ENCODE measurements around the gene RHOF.

RHOF gene

DNA sequence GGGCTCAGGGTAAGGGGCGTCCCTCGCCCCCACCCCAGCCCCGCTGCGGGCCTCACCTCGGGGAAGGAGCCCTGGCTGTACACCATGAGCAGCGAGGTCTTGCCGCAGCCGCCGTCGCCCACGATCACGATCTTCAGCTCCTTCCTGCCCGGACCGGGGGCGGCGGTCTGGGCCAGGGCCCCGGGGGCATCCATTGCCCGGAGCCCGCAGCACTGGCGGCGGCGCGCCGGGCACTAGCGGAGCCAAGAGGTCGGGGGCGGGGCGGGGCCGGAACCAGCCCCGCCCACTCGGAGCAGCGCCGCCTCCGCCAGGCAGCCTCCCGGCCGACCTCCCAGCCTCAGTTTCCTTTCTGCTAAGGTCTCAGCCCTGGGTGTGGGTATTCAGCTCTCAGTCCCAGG, at the start of gene RHOF:
TSS of gene RHOF (minus strand) at position 249 of the 398 bp plus-strand sequence. CDS start at position 194, 55 bp downstream.
- TF ChIP-seq SNAI2 (CRISPR knock-in tag; IDR thresholded peaks at IDR 0.05) (no peak), ZC3H10 (CRISPR knock-in tag; IDR thresholded peaks at IDR 0.05) (no peak), TOX (CRISPR knock-in tag; IDR thresholded peaks at IDR 0.05; ENCODE audit: borderline replicate concordance) (no peak), PATZ1 (CRISPR knock-in tag; IDR thresholded peaks at IDR 0.05; ENCODE audit: borderline replicate concordance) (no peak), TCF4 (CRISPR knock-in tag; IDR thresholded peaks at IDR 0.05; ENCODE audit: borderline replicate concordance) (no peak), GLIS3 (CRISPR knock-in tag; IDR thresholded peaks at IDR 0.05) (no peak), ZFP30 (CRISPR knock-in tag; IDR thresholded peaks at IDR 0.05) (no peak), CREB5 (CRISPR knock-in tag; IDR thresholded peaks at IDR 0.05; ENCODE audit: low read depth) (no peak), PPARA (CRISPR knock-in tag; IDR thresholded peaks at IDR 0.05; ENCODE audit: borderline replicate concordance) (no peak), BACH2 (CRISPR knock-in tag; IDR thresholded peaks at IDR 0.05; ENCODE audit: borderline replicate concordance) (no peak), OSR1 (CRISPR knock-in tag; IDR thresholded peaks at IDR 0.05) (no peak), CSRNP3 (CRISPR knock-in tag; IDR thresholded peaks at IDR 0.05) (no peak), ZNF70 (CRISPR knock-in tag; IDR thresholded peaks at IDR 0.05) (no peak), ESRRG (CRISPR knock-in tag; IDR thresholded peaks at IDR 0.05) (no peak), ZNF565 (CRISPR knock-in tag; conservative IDR thresholded peaks at IDR 0.05; ENCODE audit: low read depth) (no peak), ZNF8 (CRISPR knock-in tag; IDR thresholded peaks at IDR 0.05) (no peak)
- TF ChIP-seq, protein P1, sequence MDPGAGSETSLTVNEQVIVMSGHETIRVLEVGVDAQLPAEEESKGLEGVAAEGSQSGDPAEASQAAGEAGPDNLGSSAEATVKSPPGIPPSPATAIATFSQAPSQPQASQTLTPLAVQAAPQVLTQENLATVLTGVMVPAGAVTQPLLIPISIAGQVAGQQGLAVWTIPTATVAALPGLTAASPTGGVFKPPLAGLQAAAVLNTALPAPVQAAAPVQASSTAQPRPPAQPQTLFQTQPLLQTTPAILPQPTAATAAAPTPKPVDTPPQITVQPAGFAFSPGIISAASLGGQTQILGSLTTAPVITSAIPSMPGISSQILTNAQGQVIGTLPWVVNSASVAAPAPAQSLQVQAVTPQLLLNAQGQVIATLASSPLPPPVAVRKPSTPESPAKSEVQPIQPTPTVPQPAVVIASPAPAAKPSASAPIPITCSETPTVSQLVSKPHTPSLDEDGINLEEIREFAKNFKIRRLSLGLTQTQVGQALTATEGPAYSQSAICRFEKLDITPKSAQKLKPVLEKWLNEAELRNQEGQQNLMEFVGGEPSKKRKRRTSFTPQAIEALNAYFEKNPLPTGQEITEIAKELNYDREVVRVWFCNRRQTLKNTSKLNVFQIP (CRISPR knock-in tag; IDR thresholded peaks at IDR 0.05; ENCODE audit: borderline replicate concordance, low read depth) = no peak
- TF ChIP-seq, protein P2, sequence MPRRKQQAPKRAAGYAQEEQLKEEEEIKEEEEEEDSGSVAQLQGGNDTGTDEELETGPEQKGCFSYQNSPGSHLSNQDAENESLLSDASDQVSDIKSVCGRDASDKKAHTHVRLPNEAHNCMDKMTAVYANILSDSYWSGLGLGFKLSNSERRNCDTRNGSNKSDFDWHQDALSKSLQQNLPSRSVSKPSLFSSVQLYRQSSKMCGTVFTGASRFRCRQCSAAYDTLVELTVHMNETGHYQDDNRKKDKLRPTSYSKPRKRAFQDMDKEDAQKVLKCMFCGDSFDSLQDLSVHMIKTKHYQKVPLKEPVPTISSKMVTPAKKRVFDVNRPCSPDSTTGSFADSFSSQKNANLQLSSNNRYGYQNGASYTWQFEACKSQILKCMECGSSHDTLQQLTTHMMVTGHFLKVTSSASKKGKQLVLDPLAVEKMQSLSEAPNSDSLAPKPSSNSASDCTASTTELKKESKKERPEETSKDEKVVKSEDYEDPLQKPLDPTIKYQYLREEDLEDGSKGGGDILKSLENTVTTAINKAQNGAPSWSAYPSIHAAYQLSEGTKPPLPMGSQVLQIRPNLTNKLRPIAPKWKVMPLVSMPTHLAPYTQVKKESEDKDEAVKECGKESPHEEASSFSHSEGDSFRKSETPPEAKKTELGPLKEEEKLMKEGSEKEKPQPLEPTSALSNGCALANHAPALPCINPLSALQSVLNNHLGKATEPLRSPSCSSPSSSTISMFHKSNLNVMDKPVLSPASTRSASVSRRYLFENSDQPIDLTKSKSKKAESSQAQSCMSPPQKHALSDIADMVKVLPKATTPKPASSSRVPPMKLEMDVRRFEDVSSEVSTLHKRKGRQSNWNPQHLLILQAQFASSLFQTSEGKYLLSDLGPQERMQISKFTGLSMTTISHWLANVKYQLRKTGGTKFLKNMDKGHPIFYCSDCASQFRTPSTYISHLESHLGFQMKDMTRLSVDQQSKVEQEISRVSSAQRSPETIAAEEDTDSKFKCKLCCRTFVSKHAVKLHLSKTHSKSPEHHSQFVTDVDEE (CRISPR knock-in tag; IDR thresholded peaks at IDR 0.05) = no peak
- peak; percentile 3 for ATAC-seq

- ATAC-seq = peak; percentile 12
- TF ChIP-seq, protein P2 (CRISPR knock-in tag; IDR thresholded peaks at IDR 0.05) = no peak
- TF ChIP-seq ZNF70 (CRISPR knock-in tag; IDR thresholded peaks at IDR 0.05) = no peak
- no peak for TF ChIP-seq CSRNP3 (CRISPR knock-in tag; IDR thresholded peaks at IDR 0.05)
Measured at GRCh38 chr12:121839993-121840761, 46.7 kb upstream of the RHOF start.

Data from SK-N-SH treated with all-trans-retinoic acid at 6 μM for 48 hours (cell line).